HG03354 (cell line): ENCODE results near the gene FAM184A.

ENCODE experiments used
- ATAC-seq: cut with Tn5 transposase; IDR thresholded peaks from one replicate; pipeline ENCODE4 v1.9.1; 2021; ENCODE audit warnings: mild to moderate bottlenecking; ENCODE audit not compliant: unreplicated experiment, poor library complexity, severe bottlenecking

The FAM184A gene

DNA sequence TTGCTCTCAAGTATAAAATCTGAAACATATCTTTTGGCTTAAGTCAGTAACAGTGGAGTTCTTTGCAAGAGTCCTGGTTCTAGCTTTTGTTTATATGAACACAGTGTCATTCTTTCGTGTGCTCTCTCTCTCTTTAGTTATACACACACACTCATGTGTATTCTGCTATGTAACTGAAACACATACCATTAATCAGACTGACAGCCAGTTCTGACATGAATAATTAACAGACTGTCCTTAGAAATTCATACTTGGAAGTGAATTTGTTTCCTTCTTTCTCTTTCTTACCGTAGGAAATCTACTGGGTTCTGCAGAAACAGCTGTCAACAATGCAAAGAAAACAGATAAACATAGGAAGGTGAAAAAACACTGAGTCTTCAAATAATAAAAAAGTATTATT lies 146.0 kb downstream of the FAM184A start:
- ATAC-seq, result no peak

GRCh38 chr6:118931436-118931835 lies 147.0 kb downstream of the FAM184A start:
- no peak for ATAC-seq

GRCh38 chr6:118930680-118931079 lies 147.8 kb downstream of the FAM184A start:
- no peak for ATAC-seq

DNA sequence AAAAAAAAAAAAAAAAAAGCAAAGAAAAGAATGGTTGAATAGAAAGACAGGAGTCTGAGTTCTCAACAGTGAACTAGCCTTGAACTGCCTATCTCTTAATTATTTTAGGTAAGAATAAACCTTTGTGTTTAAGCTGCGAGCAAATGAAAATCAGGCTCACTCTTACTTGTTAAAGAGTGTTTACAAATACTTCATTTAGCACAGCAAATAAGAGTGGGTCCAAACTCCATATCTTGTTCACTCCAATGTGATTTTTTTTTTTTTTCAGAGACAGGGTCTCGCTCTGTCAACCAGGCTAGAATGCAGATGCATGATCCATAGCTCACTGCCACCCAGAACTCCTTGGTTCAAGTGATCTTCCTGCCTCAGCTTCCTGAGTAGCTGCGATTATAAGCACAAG lies 155.4 kb downstream of the FAM184A start:
- no peak for ATAC-seq

DNA sequence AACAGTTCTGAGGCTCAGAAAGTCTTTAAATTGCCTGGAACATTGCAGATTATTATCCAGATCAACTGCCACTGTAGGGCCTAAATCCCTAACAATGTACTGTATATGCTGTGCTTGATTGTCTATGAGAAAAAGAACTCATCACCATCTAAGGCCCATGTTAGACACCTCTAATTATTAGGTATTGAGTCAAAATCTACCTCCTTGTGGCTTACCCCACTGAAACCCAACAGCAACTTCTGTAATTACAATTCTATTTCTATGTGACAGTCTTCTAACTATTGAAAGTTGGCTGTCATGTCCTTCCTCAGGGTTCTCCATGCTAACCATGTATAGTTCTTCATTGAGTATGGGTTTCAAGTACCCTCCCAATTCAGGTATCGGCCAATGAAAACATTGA lies 157.4 kb downstream of the FAM184A start:
- ATAC-seq, result no peak

DNA sequence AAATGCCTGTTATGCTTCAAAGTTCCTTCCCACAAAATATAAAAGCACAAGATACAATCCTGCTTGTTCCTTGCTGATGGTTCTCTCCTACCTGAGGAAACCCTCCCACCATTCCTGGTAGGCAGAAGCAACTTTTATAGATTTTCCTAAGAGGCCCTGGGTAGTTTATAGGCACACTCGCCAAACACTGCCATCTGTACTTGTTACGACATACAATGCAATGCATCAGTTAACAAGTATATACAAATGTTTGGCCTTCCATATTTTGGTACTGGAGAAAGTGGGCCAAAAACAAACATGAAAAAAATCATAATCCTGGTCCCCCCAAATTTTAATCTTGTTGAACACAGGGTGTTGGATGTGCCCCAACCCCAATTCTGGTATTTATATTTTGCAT lies 160.1 kb downstream of the FAM184A start:
- no peak for ATAC-seq

GRCh38 chr6:118917546-118918328 lies 160.7 kb downstream of the FAM184A start:
- ATAC-seq, result no peak

DNA sequence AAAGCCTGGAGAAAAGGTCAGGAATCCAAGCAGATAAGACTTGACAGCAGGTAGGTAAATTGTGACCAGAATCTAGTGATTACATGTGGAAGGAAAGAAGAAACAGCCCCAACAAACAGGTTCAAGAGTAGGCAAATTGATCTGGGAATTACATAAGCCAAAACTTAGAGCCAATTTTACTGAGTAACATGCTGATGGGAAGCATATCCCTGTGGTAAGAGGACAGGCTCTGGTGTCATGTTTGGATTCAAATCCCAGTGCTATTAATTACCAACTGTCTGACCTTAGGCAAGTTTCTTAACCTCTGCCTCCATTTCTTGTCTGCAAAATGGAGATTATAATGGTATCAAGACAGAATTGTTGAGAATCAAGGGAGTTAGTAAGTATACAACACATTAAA lies 163.9 kb downstream of the FAM184A start:
- no peak for ATAC-seq

GRCh38 chr6:118913161-118913560 lies 165.3 kb downstream of the FAM184A start:
- no peak for ATAC-seq

GRCh38 chr6:118912646-118913045 lies 165.8 kb downstream of the FAM184A start:
- no peak for ATAC-seq
